ENCODE data around the gene TRIL.

DNA sequence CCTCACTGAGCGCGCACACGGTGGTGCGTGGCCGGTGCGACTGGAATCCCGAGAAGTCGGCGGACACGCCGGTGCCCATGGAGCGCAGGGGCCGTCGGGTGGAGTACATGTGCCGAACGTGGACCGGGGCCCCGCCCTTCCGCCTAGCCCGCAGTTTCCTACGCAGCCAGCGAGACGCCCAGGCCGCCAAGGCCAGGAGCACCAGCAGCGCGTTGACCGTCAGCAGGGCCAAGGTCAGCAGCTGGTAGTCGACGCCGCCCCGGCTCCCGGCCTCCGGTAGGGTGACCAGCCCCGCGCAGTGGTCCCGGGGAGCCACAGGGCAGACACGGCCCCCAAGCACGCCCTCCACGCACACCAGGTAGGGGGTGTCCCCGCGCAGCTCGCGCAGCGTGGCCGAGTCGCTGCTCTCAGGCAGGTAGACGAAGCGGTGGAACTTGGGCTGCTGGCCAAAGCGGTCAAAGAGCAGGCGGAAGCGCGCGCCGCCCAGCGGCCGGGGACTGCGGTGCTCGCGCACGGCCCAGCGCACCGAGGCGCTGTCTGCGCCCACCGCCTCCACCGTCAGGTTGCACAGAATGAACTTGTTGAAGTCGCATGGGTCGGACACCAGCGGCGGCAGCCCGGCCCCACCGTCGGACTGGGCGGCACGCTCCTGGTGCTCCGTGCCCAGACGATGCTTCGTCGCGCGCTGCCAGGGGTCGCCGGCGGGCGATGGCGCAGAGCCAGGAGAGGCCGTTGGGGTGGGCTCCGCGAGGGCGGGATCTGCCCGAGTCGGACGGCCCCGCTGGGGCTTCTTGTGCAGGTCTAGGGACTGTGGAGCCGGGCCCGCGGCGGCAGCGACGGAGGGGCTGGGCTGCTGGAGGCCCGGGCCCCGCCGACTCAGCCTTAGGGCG is 2.2 kb downstream of the TRIL start:
- TF ChIP-seq, protein P1, sequence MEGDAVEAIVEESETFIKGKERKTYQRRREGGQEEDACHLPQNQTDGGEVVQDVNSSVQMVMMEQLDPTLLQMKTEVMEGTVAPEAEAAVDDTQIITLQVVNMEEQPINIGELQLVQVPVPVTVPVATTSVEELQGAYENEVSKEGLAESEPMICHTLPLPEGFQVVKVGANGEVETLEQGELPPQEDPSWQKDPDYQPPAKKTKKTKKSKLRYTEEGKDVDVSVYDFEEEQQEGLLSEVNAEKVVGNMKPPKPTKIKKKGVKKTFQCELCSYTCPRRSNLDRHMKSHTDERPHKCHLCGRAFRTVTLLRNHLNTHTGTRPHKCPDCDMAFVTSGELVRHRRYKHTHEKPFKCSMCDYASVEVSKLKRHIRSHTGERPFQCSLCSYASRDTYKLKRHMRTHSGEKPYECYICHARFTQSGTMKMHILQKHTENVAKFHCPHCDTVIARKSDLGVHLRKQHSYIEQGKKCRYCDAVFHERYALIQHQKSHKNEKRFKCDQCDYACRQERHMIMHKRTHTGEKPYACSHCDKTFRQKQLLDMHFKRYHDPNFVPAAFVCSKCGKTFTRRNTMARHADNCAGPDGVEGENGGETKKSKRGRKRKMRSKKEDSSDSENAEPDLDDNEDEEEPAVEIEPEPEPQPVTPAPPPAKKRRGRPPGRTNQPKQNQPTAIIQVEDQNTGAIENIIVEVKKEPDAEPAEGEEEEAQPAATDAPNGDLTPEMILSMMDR (IDR thresholded peaks at IDR 0.05), result peak; percentile 37
- TF ChIP-seq EZH2 (IDR thresholded peaks at IDR 0.05; ENCODE audit: borderline replicate concordance, insufficient read depth, low read depth, low read length, poor library complexity, severe bottlenecking), result no peak

Measured in B cell (primary cell).